GM21786 (cell line): Measurements from ENCODE around the gene FRZB.
"Not testable (repeated sequence)": the region's sequence is repeated elsewhere in the genome, so short reads cannot be mapped to it uniquely, and the experiment has no call there.

Source experiments
- ATAC-seq: cut with Tn5 transposase; IDR thresholded peaks from one replicate; pipeline ENCODE4 v1.9.1; 2021; ENCODE audit not compliant: unreplicated experiment

Gene FRZB, protein sequence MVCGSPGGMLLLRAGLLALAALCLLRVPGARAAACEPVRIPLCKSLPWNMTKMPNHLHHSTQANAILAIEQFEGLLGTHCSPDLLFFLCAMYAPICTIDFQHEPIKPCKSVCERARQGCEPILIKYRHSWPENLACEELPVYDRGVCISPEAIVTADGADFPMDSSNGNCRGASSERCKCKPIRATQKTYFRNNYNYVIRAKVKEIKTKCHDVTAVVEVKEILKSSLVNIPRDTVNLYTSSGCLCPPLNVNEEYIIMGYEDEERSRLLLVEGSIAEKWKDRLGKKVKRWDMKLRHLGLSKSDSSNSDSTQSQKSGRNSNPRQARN

DNA sequence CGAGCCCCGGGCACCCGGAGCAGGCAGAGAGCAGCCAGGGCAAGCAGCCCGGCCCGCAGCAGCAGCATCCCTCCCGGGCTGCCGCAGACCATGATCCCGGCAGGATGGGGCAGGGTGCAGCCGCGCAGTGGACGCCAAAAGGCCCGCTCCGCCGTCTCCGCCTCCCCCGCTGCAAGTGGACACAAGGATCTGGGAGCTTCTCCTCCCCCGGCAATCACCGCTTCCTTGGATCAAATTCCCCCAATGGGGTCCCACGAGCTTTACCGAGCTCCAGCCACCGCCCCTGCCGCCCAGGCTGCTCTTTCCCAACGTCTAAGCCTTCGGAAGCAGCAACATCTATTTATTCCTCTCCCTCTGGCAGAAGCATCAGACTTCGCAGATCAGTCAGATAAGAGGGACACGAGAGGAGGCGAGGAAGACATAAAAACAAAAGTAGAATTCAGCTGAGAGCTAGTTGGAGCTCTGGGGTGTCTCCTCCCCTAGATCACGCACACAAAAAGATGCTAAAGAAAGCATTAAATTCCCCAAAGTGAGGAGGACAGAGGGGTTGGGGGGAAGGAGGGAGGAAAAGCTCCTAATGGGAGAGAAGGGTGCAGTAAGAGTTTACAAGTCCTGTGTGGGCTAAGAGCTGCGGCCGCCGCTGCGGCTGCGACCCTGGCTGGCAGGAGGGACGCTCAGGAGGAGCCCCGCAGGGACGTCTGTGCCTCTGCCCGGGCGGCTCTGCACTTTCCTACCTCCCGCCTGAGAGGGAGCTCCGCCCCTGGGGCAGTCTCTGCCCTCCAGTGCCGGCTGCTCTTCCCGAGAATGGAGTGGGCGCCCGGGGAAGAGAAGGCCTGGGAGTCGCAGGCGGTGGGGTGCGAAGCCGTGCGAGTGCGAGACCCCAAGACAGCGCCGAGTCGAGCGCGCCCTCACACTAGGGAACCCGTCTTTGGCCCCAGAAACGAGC lies at the start of gene FRZB:
TSS of gene FRZB (minus strand) at position 177 of the 946 bp plus-strand sequence. CDS start at position 92, 85 bp downstream.
- no peak for ATAC-seq

DNA sequence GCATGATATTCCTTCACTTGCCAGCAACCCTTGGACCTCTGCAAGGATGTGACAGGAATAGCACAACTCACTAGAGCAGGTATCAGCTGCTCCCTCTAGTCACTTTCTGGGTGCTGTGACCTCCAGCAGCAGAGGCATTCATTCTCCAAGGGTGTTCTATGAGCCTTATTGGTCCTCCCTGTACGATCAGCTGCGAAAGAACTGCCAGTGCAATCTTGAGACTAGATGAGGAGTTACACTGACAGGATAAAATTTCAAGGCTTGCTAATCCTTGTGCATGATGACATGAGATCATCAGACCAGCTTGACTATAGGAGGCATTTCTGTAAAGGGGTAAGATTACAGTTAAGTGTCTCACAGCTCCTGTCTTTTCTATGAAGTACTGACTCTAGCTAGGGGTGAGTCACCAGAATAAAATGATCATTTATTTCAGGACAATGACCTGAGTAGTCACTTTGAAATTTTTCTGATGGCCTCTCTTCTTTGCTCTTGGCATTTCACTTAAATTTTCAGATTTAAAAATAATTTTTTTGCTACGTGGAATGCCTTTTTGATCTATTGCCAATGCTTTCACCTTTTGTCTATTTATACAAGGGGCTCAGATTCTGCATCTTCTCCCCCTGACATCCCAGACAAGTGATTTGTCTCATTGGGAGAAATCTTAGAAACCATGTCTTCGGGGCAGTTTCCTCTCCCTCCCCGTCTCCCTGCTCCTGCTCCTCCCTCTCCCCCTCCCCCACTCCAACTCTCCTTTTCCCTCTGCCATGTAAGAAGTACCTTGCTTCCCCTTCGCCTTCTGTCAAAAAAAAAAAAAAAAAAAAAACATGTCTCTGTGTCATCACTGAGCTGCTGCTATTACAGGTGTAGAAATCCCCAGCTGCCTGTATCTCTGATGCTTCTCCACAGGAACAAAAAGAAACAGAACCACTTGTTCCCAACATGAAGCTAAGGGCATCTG lies 49.2 kb upstream of the FRZB start:
- ATAC-seq: no peak

DNA sequence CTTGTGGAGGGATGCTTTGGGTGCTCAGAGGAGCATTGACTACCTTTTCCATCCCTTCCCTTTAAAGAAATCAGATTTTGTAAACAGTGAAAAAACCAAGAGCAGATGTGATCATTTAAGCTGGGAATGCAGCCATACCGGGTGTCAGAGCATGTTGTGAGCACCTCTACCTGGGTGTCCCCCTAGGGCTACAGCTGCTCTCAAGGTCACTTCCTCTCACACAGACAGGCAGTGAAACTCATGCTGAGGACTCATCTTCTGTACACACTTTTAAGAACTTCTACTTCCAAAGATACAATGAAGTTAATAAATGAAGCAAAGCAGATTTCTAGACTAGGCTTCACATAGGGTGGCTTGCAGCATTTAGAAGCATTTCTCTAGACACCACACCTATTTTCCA lies 48.4 kb upstream of the FRZB start:
- no peak for ATAC-seq

DNA sequence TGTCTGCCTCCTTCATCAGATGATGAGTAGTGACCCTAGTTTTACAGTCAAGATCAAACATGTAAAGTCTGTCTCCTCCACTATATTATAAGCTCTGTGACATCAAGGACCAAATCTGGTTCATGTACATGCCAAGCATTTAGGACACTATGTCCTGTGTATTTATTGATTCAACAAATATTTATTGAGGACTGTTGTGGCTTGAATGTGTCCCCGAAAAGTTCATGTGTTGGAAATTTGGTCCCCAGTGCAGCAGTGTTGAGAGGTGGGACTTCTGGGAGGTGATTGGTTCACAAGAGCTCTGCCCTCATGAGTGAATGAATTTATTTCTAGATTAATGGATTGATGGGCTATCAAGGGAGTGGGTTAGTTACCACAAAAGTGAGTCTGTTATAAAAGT lies 46.6 kb upstream of the FRZB start:
- ATAC-seq: no peak

DNA sequence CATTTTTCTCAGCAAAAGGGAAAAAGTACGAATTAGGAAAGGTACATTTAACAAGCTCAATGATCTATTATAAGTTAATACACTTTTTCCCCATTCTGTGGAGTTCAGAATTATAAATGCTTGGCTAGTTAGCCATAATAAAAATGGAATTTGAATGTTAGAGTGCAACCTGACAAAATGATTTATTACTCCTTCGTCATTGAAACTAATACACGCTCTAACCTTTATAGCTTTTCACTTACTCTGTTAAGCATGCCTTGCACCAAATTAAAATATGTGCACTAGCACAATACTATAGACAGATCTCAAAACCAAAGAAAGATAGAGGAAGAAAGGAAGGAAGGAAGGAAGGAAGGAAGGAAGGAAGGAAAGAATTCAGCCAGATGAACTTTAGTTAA lies 46.1 kb upstream of the FRZB start:
- no peak for ATAC-seq

DNA sequence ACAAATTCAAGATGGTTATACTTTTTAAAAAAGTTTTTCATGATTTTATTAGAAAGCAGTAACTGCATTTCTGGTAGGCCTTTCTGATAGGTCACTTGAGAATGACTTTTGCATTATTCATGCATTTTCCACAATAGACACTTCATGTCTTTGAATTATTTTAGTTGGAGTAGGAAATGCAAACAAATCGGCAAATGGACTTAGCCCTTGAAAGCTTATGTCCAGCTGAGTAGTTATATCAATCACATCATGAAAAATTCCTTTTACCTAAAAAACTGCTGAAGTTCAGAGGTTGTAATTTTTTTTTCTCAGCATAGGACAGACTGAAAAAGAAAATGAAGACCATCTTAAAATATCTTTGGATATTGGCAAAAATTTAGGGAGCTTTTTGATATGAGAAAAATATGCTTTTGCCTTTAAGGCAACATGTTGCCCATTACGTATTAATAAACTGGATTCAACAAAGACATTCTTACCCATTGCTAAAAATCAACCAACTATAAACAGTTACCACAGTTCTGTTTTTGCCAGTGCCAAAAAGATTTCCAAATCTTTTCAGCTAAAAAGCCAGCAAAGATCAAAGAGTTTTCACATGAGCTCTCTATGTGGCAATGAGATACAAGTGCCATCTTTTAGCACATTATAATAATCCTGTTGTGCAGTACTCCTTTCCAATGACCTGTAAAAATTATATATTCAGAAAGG lies 45.5 kb upstream of the FRZB start:
- ATAC-seq: no peak

DNA sequence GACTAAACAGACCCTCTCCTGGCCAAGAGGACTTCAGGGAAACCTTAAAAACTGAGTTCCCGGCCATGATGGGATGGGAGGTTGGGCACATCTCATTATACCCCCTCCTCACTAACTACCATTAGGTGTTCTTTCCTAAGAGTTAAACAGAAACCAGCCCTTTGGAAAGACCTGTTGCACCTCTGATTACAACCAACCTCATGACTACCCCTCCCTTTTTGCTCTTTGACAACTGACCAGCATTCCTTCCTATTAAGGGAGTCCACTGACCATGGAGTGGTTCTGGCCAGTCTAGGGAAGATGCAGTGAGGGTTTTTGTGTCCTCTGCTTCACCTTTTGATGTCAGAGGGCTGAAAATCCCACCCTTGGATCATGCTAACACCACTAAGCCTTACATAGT lies 44.5 kb upstream of the FRZB start:
- ATAC-seq: no peak

DNA sequence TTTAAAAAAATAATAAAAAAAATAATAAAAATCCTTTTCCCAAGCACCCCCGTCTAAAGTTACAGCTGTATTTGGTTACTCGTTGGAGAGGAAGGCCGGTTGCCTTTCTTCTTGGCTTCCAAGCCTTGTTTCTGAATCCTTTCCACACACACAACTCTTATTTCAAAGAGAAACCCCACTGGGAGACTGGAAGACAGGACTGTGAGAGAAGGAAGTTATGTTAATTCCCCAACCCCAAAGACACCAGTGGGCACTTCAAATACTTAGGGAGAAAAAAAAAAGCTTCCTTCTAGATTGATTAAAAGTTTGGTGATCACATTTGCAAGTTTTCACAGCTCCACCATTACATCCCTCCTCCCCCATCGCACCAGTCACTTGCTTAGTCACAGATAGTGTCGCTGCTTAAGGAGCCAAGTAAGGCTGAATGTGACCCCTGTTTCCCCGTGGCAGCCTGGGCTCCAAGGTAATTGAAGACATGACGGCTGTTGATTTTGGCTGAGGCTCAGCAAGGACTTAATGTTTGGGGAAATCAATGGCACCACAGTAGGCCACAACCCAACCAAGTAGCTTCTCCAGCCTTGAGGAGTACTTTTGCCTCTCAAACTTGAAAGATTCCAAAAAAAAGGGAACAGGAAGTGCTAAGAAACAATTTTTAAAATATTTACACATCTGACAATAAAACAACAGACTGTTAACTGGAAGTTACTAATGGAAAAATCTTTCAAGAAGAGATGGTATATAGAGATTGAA lies 40.8 kb upstream of the FRZB start:
- ATAC-seq: no peak

DNA sequence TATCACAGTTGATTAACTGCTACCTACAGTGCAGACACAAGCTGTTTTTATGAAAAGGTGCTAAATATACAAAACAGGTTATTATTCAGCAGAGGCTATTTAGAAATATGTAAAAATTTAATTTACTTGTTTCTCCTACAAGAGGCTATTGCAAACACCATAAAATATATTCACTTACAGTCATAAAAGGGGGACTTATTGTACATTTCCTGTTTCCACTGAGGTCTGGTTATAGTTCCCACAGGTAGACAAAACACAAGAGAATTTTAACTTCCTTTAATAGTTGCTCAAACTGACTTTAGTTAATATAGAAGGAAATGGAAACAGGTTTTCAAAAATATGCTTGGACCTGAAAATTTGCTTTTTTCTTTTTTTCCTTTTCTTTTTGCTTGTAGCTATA lies 40.0 kb upstream of the FRZB start:
- peak; percentile 41 for ATAC-seq

DNA sequence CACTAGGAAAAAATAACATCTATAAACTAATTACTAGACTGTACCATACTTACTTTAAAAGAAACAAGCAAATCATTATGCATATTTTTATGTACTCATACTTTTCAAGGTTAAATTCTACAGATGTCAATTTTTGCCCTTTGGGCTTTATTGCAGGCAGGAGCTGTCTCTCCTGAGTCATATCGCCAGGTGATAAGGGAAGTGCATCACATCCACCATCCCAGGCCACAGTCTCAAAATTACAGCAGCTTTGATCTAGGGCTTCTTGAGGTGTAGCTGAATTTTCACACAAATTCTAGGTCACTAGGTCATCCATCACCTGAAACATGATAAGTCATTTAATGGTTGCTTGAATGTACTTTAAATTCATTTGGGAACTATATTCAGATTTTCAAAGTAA lies 38.4 kb upstream of the FRZB start:
- no peak for ATAC-seq

DNA sequence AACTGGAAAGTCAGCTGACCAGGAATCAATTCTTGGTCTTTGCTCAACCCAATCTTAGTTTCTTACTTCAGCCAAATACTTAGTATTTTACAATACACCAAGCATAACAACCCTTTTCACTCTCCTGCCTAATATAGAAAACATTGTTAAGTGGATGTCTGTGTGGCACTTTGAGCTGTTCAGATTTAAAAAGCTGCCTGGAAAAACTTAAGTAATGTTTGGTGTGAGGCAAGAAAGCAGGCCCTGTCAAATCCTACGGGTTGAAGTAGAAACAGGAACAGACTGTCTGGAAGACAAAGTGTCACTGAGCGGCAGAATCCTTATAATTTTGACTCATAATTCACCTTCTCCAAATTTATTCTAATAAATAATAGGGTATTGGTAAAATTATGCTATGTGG lies 37.1 kb upstream of the FRZB start:
- no peak for ATAC-seq

DNA sequence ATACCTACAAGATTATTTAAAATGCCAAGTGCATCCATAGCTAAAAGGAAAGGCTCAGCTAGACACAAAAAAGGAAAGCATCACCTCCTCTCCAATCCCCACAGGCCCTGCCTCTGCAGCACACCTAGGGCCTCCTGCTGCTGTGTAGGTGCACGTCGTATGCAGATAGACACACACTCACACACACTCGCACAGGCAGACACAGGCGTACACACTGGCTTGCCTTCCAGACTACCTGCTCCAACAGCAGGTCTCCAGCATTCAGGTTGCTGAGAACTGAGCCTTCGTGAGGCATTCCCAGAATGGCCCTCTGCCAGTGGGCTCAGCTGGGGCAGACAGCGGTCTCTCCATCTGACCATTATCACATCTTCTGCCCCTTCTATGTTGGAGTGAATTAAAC lies 35.3 kb upstream of the FRZB start:
- ATAC-seq: no peak

DNA sequence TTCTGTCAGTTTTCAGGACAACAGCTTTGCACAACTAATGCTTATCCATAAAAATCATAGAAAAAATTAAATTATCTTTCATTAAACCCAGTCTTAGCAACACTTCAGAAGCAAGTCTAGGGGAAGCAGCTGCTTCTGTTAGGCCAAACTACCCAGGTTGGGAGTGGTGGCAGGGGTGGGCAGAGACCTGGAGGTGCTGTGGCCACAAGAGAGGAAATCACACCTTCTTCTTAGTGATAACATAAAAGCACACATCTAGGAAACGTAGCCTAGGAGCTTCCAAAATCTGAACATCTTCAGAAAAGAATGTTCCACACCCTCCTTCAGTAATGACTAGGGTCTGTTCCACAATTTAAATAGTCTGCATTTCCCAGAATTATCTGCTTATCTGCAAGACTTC lies 32.3 kb upstream of the FRZB start:
- no peak for ATAC-seq

DNA sequence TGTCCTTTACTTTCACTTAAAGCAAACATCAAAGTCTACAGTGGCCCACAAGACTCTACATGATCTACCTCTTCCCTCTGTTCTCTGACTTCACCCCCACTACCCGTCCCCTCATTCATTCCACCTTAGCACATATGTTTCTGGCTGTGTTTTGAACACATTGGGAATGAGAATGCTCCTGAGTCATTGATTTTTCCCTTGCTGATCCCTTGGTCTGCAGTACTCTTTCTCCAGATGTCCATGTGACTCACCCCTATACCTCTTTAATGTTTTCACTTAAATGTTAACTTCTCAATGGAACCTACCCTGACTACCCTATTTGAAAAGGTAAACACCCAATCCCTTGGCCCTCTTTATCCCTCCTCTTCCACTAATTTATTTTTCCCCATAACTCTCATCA lies 30.7 kb upstream of the FRZB start:
- no peak for ATAC-seq

DNA sequence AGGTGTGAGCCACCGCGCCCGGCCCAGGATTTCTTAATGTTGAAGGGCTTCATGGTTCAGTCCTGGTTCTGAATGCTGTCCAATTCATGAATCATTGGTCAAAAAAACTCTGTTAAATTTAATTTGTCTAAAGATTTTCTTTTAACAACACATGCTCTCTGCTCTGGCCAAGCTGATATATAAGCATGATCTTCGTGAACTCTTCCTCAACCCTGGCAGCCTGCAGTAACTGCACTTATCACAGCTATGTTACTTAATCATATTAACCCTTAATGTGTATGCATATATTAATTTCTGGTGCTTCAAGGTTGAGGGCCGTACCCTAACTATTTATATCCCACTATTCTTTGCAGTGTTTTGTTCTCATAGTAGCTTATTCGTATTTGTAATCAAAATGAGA lies 29.4 kb upstream of the FRZB start:
- no peak for ATAC-seq

DNA sequence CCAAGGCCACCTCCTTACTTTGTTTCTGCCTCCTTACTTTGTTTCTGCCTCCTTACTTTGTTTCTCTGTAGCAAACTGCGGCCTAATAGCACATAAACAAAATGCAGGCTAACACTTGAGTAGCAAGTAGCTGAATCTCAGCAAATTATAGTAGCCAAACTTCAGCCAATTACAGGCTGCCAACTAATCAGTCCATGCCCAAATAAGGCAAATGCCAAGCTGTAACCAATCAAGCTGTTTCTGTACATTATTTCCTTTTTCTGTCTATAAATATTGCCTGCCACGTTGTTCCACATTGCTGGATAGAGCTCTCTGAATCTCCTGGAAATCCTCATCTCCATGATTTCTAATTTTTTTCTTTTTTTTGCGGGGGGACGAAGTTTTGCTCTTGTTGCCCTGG lies 28.7 kb upstream of the FRZB start:
- no peak for ATAC-seq

DNA sequence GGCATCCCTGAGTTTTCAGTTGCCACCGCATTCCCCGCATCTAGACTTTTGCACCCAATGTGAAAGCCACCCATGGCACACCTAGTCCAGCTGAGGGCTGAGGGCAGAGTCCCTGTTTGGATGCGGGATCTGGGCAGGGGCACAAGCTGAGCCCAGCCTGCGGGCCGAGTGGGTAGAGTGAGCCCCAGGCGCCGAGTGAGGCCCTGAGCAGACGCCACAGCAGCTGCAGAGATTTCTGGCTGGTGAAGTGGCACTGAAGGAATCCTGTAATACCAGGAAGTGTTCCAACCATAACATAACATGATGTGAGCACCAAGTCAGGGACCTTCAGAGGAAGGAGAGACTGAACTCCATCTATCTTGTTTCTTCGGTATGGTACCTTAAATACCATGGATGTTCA lies 27.7 kb upstream of the FRZB start:
- no peak for ATAC-seq

DNA sequence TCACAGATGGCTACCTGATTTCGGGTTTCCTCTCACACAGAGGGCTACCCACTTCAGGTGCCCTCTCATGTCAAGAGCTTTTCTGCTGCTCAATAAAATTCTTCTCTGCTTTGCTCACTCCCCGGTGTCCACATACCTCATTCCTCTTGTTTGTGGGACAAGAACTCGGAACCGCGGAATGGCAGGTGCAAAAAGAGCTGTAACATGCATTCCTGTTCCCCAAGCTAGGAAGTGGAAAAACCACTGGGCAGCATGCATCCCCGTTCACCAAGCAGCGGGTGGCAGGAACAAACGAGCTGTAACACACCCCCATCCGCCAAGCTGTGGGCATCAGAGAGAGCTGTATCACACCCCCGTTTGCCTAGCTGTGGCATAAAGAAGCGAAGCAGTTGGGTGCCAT lies 27.2 kb upstream of the FRZB start:
- no peak for ATAC-seq

DNA sequence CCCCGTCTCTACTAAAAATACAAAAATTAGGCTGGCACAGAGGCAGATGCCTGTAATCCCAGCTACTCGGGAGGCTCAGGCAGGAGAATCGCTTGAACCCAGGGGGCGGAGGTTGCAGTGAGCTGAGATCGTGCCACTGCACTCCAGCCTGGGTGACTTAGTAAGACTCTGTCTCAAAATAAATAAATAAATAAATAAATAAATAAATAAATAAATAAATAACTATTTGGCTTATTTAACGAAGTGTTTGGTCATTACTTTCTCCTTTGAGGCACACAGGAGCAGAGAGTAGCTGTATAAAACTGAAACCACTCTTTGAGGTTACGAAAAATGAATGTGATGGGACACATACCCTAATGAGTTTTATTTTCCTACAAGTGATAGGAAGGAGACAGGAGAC lies 26.6 kb upstream of the FRZB start:
- ATAC-seq: not testable (repeated sequence)

DNA sequence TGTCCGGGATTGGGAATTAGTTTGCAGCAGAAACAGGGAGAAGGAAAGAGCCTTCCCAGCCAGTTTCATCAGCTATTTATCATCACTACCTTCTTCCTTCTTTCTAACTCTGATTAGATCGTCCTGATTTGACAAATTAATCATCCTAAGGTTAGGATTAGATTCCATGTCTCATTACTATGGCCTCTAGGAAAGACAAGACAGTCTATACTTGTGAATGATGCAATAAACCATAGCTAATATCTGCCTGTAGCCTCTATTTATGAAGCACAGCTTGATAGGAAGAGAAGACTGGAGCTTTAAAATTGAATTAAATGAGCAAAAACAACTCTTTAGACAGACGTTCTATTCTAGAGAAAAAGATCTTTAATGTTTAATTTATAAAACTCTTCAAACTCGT lies 25.2 kb upstream of the FRZB start:
- ATAC-seq: no peak
